Psoas muscle (tissue), 8 donors: Measurements from ENCODE around the gene ITIH2. TPM values are rescaled to one million over a fixed set of nuclear protein-coding genes. Genes with fewer than 3 reads are reported as not detected.
"Not testable (repeated sequence)": the region's sequence is repeated elsewhere in the genome, so short reads cannot be mapped to it uniquely, and the experiment has no call there.

ENCODE experiments used
- ATAC-seq, 4 donors: fragments of 200-7000 bp; cut with Tn5 transposase; one replicate each; pipeline ENCODE4 v1.9.1; 2020; ENCODE audit warnings: moderate library complexity in 3 of 4, mild to moderate bottlenecking in 2 of 4
- DNase-seq, 2 donors: peaks; one replicate each; pipeline ENCODE4 v3.0.0-alpha.2; 2020
- H3K27ac ChIP-seq: fragments of 200-600 bp; one replicate; pipeline ENCODE4 v1.8.0; 2022
- H3K27me3 ChIP-seq, 3 donors: fragments of 200-600 bp in 1 of 3; one replicate each; pipeline versions ENCODE4 v1.6.1 to v1.8.0; 2013 to 2022; ENCODE audit warnings: low read length in 2 of 3, mild to moderate bottlenecking in 2 of 3, moderate library complexity in 1 of 3; ENCODE audit not compliant: insufficient read depth in 3 of 3
- H3K36me3 ChIP-seq, 2 donors: fragments of 200-600 bp in 1 of 2; one replicate each; pipeline versions ENCODE4 v1.6.1 to v1.8.0; 2013 to 2022; ENCODE audit warnings: low read depth in 1 of 2, mild to moderate bottlenecking in 1 of 2, moderate library complexity in 1 of 2; ENCODE audit not compliant: insufficient read depth in 1 of 2
- H3K4me1 ChIP-seq: fragments of 200-600 bp; one replicate; pipeline ENCODE4 v1.8.0; 2022
- H3K4me3 ChIP-seq: fragments of 200-600 bp; one replicate; pipeline ENCODE4 v1.8.0; 2022; ENCODE audit warnings: mild to moderate bottlenecking
- H3K9me3 ChIP-seq: fragments of 200-600 bp; one replicate; pipeline ENCODE4 v1.8.0; 2022
- CTCF ChIP-seq: fragments of 200-600 bp; IDR thresholded peaks from one replicate; pipeline ENCODE4 v1.8.0; 2022; ENCODE audit warnings: antibody characterized with exemption
- WGBS, 3 donors: extraction: QIAGEN DNeasy Blood & Tissue Kit; methylation state at CpG; one replicate each; pipeline versions ENCODE4 v1.1.6 to v1.1.7; 2013; 5-methylcytosine and 5-hydroxymethylcytosine counted together
- intact Hi-C, 2 donors: fragments of 100-400 bp; cut with DNase I; formaldehyde crosslinking; loops; one replicate each; pipeline versions ENCODE4 v1.11.0 to v1.14.2; 2022
- polyA plus RNA-seq, 3 donors: library from polyadenylated mRNA; stranded (reverse); fragments of 200-250 nt; gene quantifications; one replicate each; pipeline ENCODE4 v1.2.3, GENCODE V29; 2013
- total RNA-seq, 4 donors: library from RNA; stranded (reverse); fragmentation: NEBNext Ultra II Directional in 2 of 4; extraction: Animal tissue kit (Norgen Biotek cat#: 25700) in 2 of 4; gene quantifications; one replicate each; pipeline versions ENCODE4 v1.2.1 to v1.2.4, GENCODE V29; 2021 to 2023
- donor health status: healthy with polysubstance abuse.
- donor health status: DM: no; HTN: no; CAD: no; lungs with moderate emphysema.
- donor health status: Bipolar disorder and iron deficiency.
- donor health status: healthy.
- donor health status: DM: yes; HTN: yes; CAD: no.
- donor health status: DM: no; HTN: no; CAD: no.
- donor health status: DM: no; HTN: no; CAD: no.
- donor health status: DM: yes; HTN: yes; CAD: no.

Gene ITIH2
- total and polyA plus RNA-seq, 7 donors, result 0.15 TPM; not detected in 6

GRCh38 chr10:7670157-7670556 lies 33.0 kb upstream of the ITIH2 start:
- intact Hi-C loops, result no loop called here
- peaks cover 0 to 47% (median 10%) of the 10 kb centered on the region in 3 donors for H3K27me3 ChIP-seq

GRCh38 chr10:7672341-7673134 lies 30.6 kb upstream of the ITIH2 start:
- no peak for TF ChIP-seq CTCF
- Histone ChIP-seq H3K9me3 (no peaks in the 10 kb centered on the region), H3K27me3 (peaks cover 0 to 31% (median 2%) of the 10 kb centered on the region in 3 donors), H3K4me3 (no peak overlapping the region), H3K27ac (no peak overlapping the region), H3K36me3 (no peaks in the 10 kb centered on the region), H3K4me1 (no peaks in the 10 kb centered on the region)
- WGBS, 3 donors, result 39 to 53% (median 42%) methylated on average over 23 of the region's 23 CpGs
- ATAC-seq, result no peak
- DNase-seq, result no peak
- intact Hi-C loops, result no loop called here

More at GRCh38 chr10:7670157-7670556, 33.0 kb upstream of the ITIH2 start:
- Histone ChIP-seq H3K36me3 (no peaks in the 10 kb centered on the region), H3K4me3 (no peak overlapping the region), H3K4me1 (peaks cover 15% of the 10 kb centered on the region), H3K27ac (no peak overlapping the region), H3K9me3 (no peaks in the 10 kb centered on the region)
- ATAC-seq (no peak), DNase-seq (no peak)
- WGBS, 3 donors, result 83 to 85% (median 83%) methylated on average over 3 of the region's 3 CpGs
- TF ChIP-seq CTCF, result no peak

- H3K36me3 ChIP-seq, result no peaks in the 10 kb centered on the region
- TF ChIP-seq CTCF, result no peak
- no peak overlapping the region for H3K4me3 ChIP-seq
Measured at GRCh38 chr10:7679256-7679655, 23.9 kb upstream of the ITIH2 start.

DNA sequence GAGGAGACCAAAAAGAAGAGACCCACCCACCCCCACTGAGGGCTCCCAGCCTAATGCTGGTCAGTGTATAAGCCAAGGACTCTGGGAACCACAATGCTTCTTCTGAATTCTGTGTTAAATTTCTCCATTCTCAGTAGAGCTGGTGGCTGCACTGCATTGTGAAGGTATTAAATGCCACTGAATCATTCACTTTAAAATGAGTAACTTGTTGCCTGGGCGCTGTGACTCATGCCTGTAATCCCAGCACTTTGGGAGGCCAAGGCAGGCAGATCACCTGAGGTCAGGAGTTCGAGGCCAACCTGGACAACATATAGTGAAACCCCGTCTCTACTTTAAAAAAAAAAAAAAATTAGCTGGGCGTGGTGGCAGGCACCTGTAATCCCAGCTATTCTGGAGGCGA lies 23.0 kb upstream of the ITIH2 start:
- WGBS, 3 donors, result 74 to 86% (median 83%) methylated on average over 5 of the region's 5 CpGs
- H3K27me3 ChIP-seq, H3K4me3 ChIP-seq, H3K27ac ChIP-seq, ATAC-seq, intact Hi-C loops, H3K4me1 ChIP-seq, H3K36me3 ChIP-seq, H3K9me3 ChIP-seq, DNase-seq: not testable (repeated sequence)

More at GRCh38 chr10:7679256-7679655, 23.9 kb upstream of the ITIH2 start:
- no peaks in the 10 kb centered on the region for H3K9me3 ChIP-seq
- peaks cover 0 to 2% (median 0%) of the 10 kb centered on the region in 3 donors for H3K27me3 ChIP-seq
- ATAC-seq (no peak), DNase-seq (no peak)
- H3K27ac ChIP-seq, result no peak overlapping the region
- intact Hi-C loops, result no loop called here
- H3K4me1 ChIP-seq, result no peaks in the 10 kb centered on the region
- 63 to 92% (median 85%) methylated on average over 1 of the region's 1 CpG for WGBS, 3 donors

- Histone ChIP-seq H3K9me3 (peaks cover 7% of the 10 kb centered on the region), H3K27ac (no peak overlapping the region), H3K36me3 (no peaks in the 10 kb centered on the region), H3K4me3 (no peak overlapping the region), H3K4me1 (no peaks in the 10 kb centered on the region), H3K27me3 (no peaks in the 10 kb centered on the region)
- ATAC-seq, result no peak
- 76 to 83% (median 76%) methylated on average over 13 of the region's 13 CpGs for WGBS, 3 donors
- DNase-seq, result no peak
- no peak for TF ChIP-seq CTCF
- intact Hi-C loops, result loop anchor here (2.0 kb wide), 2 partner anchors 160 to 162 kb away; no protein-coding TSS in a partner anchor
Measured at GRCh38 chr10:7686351-7687171, 16.6 kb upstream of the ITIH2 start.
